ENCODE data around the gene PCSK4.

- no peak for TF ChIP-seq CSRNP3 (CRISPR knock-in tag; IDR thresholded peaks at IDR 0.05)
- TF ChIP-seq PPARA (CRISPR knock-in tag; IDR thresholded peaks at IDR 0.05; ENCODE audit: borderline replicate concordance) = no peak
- no peak for TF ChIP-seq CREB5 (CRISPR knock-in tag; IDR thresholded peaks at IDR 0.05; ENCODE audit: low read depth)
- no peak for TF ChIP-seq PATZ1 (CRISPR knock-in tag; IDR thresholded peaks at IDR 0.05; ENCODE audit: borderline replicate concordance)
- TF ChIP-seq TOX (CRISPR knock-in tag; IDR thresholded peaks at IDR 0.05; ENCODE audit: borderline replicate concordance) = no peak
Measured at GRCh38 chr19:1445185-1445931, 44.8 kb downstream of the PCSK4 start.

All from SK-N-SH treated with all-trans-retinoic acid at 6 μM for 48 hours (cell line).